Measurements from ENCODE around the gene IRF4. TPM values are rescaled to one million over a fixed set of nuclear protein-coding genes. Genes with fewer than 3 reads are reported as not detected.

IRF4 gene
- total and polyA plus RNA-seq, 2 donors (not counting 3 experiments of a cell fraction or from before 2014, with no cell fraction given) = not detected

GRCh38 chr6:367298-367794, 24.2 kb upstream of the IRF4 start:
- H3K36me3 ChIP-seq (ENCODE audit: control insufficient read depth in 2 of 2, extremely low read depth in 1 of 2, insufficient read depth in 2 of 2, low read length in 2 of 2) = no peaks in the 10 kb centered on the region
- BruUV-seq (replicated peaks) = no TSS peak
- no peaks in the 10 kb centered on the region for H3K4me1 ChIP-seq (ENCODE audit: control insufficient read depth, extremely low read depth, insufficient read depth, low read length)
- CTCF ChIA-PET = no interaction called here
- TF ChIP-seq MAX (IDR thresholded peaks at IDR 0.05; ENCODE audit: insufficient read depth, insufficient read length) = peak; percentile 55
- TF ChIP-seq GATA2 (IDR thresholded peaks at IDR 0.05; ENCODE audit: insufficient read depth, insufficient read length, low read depth, low read length) = no peak
- H3K79me2 ChIP-seq (ENCODE audit: control insufficient read depth, insufficient read depth, low read length) = no peaks in the 10 kb centered on the region
- DNase-seq (ENCODE audit: low read depth, low spot score) (no peak), FAIRE-seq (no peak)
- H3K27me3 ChIP-seq (ENCODE audit: control insufficient read depth in 2 of 2, insufficient read depth in 2 of 2, low read length in 2 of 2) = no peaks in the 10 kb centered on the region
- dilution Hi-C loops (cut with MboI; ENCODE audit: extremely low pct_ligation_motif_present, low sequenced_read_pairs) (no loop called here), intact Hi-C loops (cut with micrococcal nuclease) (no loop called here)
- no peaks in the 10 kb centered on the region for H4K20me1 ChIP-seq (replicated peaks; ENCODE audit: control insufficient read depth, extremely low read depth, insufficient read depth, low read length)
- H3K9me1 ChIP-seq (replicated peaks; ENCODE audit: control insufficient read depth, extremely low read depth, insufficient read depth, low read length) = no peaks in the 10 kb centered on the region
- H3K4me3 ChIP-seq (replicated peaks in 1 of 3; ENCODE audit: insufficient read depth in 1 of 3, low read depth in 1 of 3, low read length in 3 of 3) = no peak overlapping the region
- no peak overlapping the region for H3K9ac ChIP-seq (replicated peaks; ENCODE audit: extremely low read depth, insufficient read depth, low read length)
- no peak overlapping the region for H3K27ac ChIP-seq (ENCODE audit: insufficient read depth, low read depth, low read length)
- no peak overlapping the region for H2AFZ ChIP-seq (ENCODE audit: low read depth, low read length)
- peaks cover 5% of the 10 kb centered on the region for H3K9me3 ChIP-seq (replicated peaks; ENCODE audit: control insufficient read depth, insufficient read depth, low read length)
- POLR2A ChIA-PET = no interaction called here
- H3K4me2 ChIP-seq (ENCODE audit: insufficient read depth, low read length) = no peak overlapping the region

GRCh38 chr6:367891-368630, 23.5 kb upstream of the IRF4 start:
- Histone ChIP-seq H3K27me3 (ENCODE audit: control insufficient read depth in 2 of 2, insufficient read depth in 2 of 2, low read length in 2 of 2) (no peaks in the 10 kb centered on the region), H3K4me3 (replicated peaks in 1 of 3; ENCODE audit: insufficient read depth in 1 of 3, low read depth in 1 of 3, low read length in 3 of 3) (no peak overlapping the region), H2AFZ (ENCODE audit: low read depth, low read length) (no peak overlapping the region), H3K9ac (replicated peaks; ENCODE audit: extremely low read depth, insufficient read depth, low read length) (no peak overlapping the region), H3K4me1 (ENCODE audit: control insufficient read depth, extremely low read depth, insufficient read depth, low read length) (no peaks in the 10 kb centered on the region), H3K79me2 (ENCODE audit: control insufficient read depth, insufficient read depth, low read length) (no peaks in the 10 kb centered on the region), H3K4me2 (ENCODE audit: insufficient read depth, low read length) (no peak overlapping the region), H3K36me3 (ENCODE audit: control insufficient read depth in 2 of 2, extremely low read depth in 1 of 2, insufficient read depth in 2 of 2, low read length in 2 of 2) (no peaks in the 10 kb centered on the region), H3K27ac (ENCODE audit: insufficient read depth, low read depth, low read length) (no peak overlapping the region), H3K9me3 (replicated peaks; ENCODE audit: control insufficient read depth, insufficient read depth, low read length) (peaks cover 5% of the 10 kb centered on the region), H4K20me1 (replicated peaks; ENCODE audit: control insufficient read depth, extremely low read depth, insufficient read depth, low read length) (no peaks in the 10 kb centered on the region), H3K9me1 (replicated peaks; ENCODE audit: control insufficient read depth, extremely low read depth, insufficient read depth, low read length) (no peaks in the 10 kb centered on the region)
- no TSS peak for BruUV-seq (replicated peaks)
- CTCF ChIA-PET = no interaction called here
- FAIRE-seq (no peak), DNase-seq (ENCODE audit: low read depth, low spot score) (no peak)
- POLR2A ChIA-PET = no interaction called here
- dilution Hi-C loops (cut with MboI; ENCODE audit: extremely low pct_ligation_motif_present, low sequenced_read_pairs) = no loop called here
- intact Hi-C loops (cut with micrococcal nuclease) = no loop called here
- TF ChIP-seq POLR2AphosphoS5 (IDR thresholded peaks at IDR 0.05; ENCODE audit: insufficient read depth, low read depth, low read length) = no peak
- TF ChIP-seq MYC (IDR thresholded peaks at IDR 0.05; ENCODE audit: low read depth, low read length) = no peak
- no peak for TF ChIP-seq JUN (IDR thresholded peaks at IDR 0.05; ENCODE audit: borderline replicate concordance, insufficient read depth, insufficient read length, low read depth)
- TF ChIP-seq FOS (IDR thresholded peaks at IDR 0.05; ENCODE audit: borderline replicate concordance, insufficient read depth, low read length) = no peak
- no peak for TF ChIP-seq POLR2A (IDR thresholded peaks at IDR 0.05; ENCODE audit: low read depth, low read length)
- no peak for TF ChIP-seq GATA2 (IDR thresholded peaks at IDR 0.05; ENCODE audit: insufficient read depth, insufficient read length, low read depth, low read length)
- TF ChIP-seq EZH2 (IDR thresholded peaks at IDR 0.05; ENCODE audit: borderline replicate concordance, low read depth, low read length, severe bottlenecking) = no peak
- TF ChIP-seq CTCF (IDR thresholded peaks at IDR 0.05; ENCODE audit: extremely low read depth in 1 of 2, insufficient read depth in 1 of 2, low read depth in 1 of 2, low read length in 2 of 2) = no peak
- TF ChIP-seq MAX (IDR thresholded peaks at IDR 0.05; ENCODE audit: insufficient read depth, insufficient read length) = no peak
